ENCODE results near the gene OR13C5.

The OR13C5 gene

DNA sequence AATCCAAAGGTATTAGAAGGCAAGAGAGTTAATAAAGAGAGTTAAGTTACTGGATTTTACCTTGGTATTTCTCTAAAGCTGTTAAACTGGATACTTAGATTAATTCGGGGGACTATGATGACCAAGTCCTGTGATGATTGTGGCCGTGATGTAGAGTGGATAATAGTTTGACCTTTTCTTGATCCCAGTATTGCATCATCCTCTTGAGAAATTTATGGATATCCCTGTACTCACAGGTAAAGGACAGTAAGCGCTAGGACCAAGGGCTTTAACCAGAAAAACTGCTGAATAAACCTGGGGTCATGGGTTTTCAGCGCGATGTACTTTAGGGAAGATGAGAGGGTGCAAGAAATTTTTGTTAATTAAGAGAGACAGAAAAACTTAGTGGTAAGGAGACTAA, 21.9 kb downstream of the OR13C5 start:
- H3K36me3 Mint-ChIP-seq (ENCODE audit: low read depth) = no peaks in the 10 kb centered on the region
- no peaks in the 10 kb centered on the region for H3K4me1 Mint-ChIP-seq
- ATAC-seq (no peak), DNase-seq (no peak)
- H3K27me3 Mint-ChIP-seq = no peaks in the 10 kb centered on the region
- H3K9me3 Mint-ChIP-seq = peaks cover 12% of the 10 kb centered on the region
- H3K4me3 Mint-ChIP-seq = no peak overlapping the region
- H3K27ac Mint-ChIP-seq = no peak overlapping the region

DNA sequence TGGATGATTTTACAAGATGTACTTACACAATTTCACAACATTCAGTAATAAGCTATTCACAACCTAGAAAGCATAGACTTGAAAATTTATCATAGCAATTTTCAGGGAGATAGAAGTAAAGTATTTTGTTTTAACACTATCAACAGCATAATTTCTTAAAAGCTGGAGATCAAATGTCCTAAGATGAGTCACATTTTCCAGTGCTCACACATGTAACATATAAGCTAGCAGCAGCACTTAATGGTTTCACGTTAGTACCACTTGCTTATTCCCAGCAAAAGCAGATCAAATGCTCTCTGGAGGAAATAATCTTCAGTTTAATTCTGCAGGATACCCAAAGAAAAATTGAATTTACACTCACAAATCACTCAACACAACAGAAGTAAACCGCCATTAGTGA, 23.8 kb downstream of the OR13C5 start:
- no peaks in the 10 kb centered on the region for H3K4me1 Mint-ChIP-seq
- H3K27ac Mint-ChIP-seq = no peak overlapping the region
- peaks cover 15% of the 10 kb centered on the region for H3K9me3 Mint-ChIP-seq
- H3K36me3 Mint-ChIP-seq (ENCODE audit: low read depth) = no peaks in the 10 kb centered on the region
- no peak overlapping the region for H3K4me3 Mint-ChIP-seq
- no peaks in the 10 kb centered on the region for H3K27me3 Mint-ChIP-seq
- no peak for ATAC-seq
- DNase-seq = no peak

DNA sequence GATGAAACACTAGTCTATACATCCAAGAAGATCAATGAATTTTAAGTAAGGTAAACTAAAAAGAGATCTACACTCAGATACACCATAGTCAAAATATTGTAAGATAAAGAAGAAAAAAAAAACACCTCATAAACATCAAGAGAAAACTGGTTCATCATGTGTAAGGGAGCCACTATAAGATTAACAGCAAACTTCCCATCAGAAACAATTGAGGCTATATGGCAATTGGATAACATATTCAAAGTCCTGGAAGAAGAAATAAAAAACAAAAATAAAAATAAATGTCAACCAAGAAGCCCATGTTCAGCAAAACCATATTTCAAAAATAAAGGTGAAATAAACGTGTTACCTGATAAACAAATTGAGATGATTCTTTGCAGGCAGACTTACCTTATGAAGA, 26.6 kb downstream of the OR13C5 start:
- Mint-ChIP-seq H3K36me3 (ENCODE audit: low read depth) (no peaks in the 10 kb centered on the region), H3K27ac (no peak overlapping the region), H3K4me1 (no peaks in the 10 kb centered on the region), H3K9me3 (peaks cover 15% of the 10 kb centered on the region), H3K27me3 (no peaks in the 10 kb centered on the region), H3K4me3 (no peak overlapping the region)
- ATAC-seq = no peak
- no peak for DNase-seq

DNA sequence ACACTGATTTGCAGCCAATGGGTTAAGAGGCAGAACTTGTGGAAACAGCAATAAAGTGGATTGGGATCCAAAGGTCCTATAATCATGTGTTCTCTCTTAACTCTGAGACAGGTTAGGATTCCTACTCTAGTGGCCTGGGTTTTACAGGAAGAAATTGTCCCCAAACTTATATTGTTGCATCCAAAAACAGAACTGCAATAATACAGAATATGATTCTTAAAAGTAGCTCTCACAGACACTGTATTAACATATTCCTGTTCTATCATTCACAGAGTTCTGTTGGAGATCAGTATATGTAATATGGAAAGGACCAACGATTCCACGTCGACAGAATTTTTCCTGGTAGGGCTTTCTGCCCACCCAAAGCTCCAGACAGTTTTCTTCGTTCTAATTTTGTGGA, 30.3 kb downstream of the OR13C5 start, which contains the start of gene OR13C8:
OR13C8 (plus strand) TSS at position 301 of the 400 bp plus-strand sequence; CDS start at position 301, 0 bp downstream.
- ATAC-seq (no peak), DNase-seq (no peak)
- H3K36me3 Mint-ChIP-seq (ENCODE audit: low read depth) = no peaks in the 10 kb centered on the region
- H3K9me3 Mint-ChIP-seq = peaks cover 15% of the 10 kb centered on the region
- H3K27me3 Mint-ChIP-seq = no peaks in the 10 kb centered on the region
- no peak within 1 kb of the TSS for H3K4me3 Mint-ChIP-seq
- no peaks in the 10 kb centered on the region for H3K4me1 Mint-ChIP-seq
- no peak within 1 kb of the TSS for H3K27ac Mint-ChIP-seq

DNA sequence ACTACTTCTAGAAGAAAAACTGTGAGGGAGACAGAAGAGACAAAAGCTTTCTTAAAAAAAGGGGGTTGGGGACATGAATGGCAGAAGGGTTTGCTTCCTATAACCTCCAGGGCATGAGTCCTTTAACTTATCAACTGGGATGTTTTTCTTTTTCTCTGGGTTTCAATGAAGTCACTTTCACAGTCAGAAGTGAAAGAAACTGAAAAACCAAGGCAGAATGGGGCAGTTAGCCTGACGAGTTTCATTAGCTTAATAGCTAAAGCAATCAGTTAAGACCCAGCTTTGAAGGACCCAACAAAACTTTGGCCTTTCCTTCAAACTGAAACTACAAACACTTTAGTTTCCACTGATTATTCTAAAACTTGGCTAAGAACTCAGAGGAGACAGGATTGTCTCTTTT, 34.9 kb downstream of the OR13C5 start:
- Mint-ChIP-seq H3K4me1 (no peaks in the 10 kb centered on the region), H3K36me3 (ENCODE audit: low read depth) (no peaks in the 10 kb centered on the region), H3K27me3 (no peaks in the 10 kb centered on the region), H3K9me3 (peaks cover 5% of the 10 kb centered on the region), H3K4me3 (no peak overlapping the region), H3K27ac (no peak overlapping the region)
- DNase-seq (no peak), ATAC-seq (no peak)

DNA sequence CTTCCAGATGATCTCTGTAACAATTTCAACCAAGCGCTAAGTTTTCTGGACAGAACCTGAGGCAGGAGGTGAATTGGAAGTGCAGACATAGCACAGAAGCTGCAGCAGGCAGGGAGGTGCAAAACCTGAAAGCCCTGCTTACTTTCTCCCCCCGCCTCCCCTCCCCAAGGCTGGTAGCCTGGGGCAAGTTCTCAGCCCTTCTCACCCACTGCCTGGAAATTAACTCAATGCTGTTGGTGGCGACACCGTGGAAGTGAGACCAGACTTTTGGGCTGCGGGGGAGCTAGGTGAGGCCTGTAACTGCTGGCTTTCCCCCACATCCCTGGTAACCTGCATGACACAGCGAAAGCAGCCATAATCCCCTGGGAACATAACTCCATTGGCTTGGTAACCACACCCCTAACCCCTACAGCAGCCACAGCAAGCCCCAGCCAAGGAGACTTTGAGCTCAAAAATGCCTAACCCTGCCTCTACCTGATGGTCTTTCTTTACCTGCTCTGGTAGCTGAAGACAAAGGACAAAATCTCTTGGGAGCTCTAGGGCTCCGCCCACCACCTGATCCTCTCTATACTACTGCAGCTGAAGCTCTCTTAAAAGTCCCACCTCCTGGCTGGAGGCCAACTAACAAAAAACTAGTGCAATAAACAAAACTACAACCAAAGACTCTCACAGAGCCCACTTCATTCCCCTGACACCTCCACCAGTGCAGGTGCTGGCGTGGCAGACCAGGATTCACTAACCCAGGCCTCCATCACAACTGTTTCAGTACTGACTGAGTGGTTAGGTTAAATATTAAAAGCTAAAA, 42.2 kb downstream of the OR13C5 start:
- H3K36me3 Mint-ChIP-seq (ENCODE audit: low read depth) = no peaks in the 10 kb centered on the region

DNA sequence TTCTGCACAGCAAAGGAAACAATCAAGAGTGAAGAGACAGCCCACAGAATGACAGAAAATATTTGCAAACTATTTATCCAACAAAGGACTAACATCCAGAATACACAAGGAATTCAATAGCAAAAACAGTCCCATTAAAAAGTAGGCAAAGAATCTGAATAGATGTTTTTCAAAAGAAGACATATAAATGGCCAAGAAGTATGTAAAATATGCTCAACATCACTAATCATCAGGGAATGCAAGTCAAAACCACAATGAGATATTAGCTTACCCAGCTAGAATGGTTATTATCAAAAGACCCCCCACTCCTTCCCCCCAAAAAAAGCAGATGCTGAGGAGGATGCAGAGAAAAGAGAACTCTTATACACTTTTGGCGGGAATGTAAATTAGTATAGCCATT, 43.7 kb downstream of the OR13C5 start:
- ATAC-seq = no peak
- Mint-ChIP-seq H3K4me1 (no peaks in the 10 kb centered on the region), H3K36me3 (ENCODE audit: low read depth) (no peaks in the 10 kb centered on the region), H3K27ac (no peak overlapping the region), H3K27me3 (no peaks in the 10 kb centered on the region), H3K4me3 (no peak overlapping the region), H3K9me3 (peaks cover 22% of the 10 kb centered on the region)
- DNase-seq = no peak

More for the DNA sequence above, 42.2 kb downstream of the OR13C5 start:
- ATAC-seq (no peak), DNase-seq (no peak)
- no peak overlapping the region for H3K4me3 Mint-ChIP-seq
- peaks cover 22% of the 10 kb centered on the region for H3K9me3 Mint-ChIP-seq
- no peaks in the 10 kb centered on the region for H3K4me1 Mint-ChIP-seq
- H3K27me3 Mint-ChIP-seq = no peaks in the 10 kb centered on the region
- H3K27ac Mint-ChIP-seq = no peak overlapping the region

DNA sequence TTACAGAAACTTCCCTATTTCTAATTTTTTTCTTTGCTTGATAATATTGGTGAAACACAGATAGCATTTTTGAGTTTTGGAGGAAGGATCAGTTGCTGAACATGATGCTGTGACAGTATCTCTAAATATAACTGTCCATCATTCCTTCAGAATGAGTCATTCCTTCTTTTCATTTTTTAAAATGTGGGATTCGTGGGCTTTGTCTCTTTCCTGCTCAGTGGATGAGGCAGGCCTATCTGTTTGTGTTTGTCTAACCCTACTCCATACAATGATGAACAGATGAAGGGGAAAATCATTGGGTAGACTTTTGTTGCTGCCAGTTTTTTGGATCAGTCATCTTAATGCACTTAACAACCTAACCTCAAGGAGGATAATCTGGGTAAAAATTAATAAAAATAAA, 46.0 kb downstream of the OR13C5 start:
- H3K4me1 Mint-ChIP-seq = no peaks in the 10 kb centered on the region
- H3K4me3 Mint-ChIP-seq = no peak overlapping the region
- no peaks in the 10 kb centered on the region for H3K36me3 Mint-ChIP-seq (ENCODE audit: low read depth)
- DNase-seq = no peak
- H3K27me3 Mint-ChIP-seq = no peaks in the 10 kb centered on the region
- no peak overlapping the region for H3K27ac Mint-ChIP-seq
- peaks cover 11% of the 10 kb centered on the region for H3K9me3 Mint-ChIP-seq
- no peak for ATAC-seq

Measured in activated naive CD8-positive, alpha-beta T cell treated with anti-CD3 and anti-CD28 coated beads, Interleukin-2, amount 50 U/mL, for 24 hours (primary cell).